Stimulated activated CD8-positive, alpha-beta memory T cell treated with anti-CD3 and anti-CD28 coated beads, Interleukin-12 subunit alpha, Interleukin-12 subunit beta, amount 100 ng/mL, for 1 hour (primary cell): Measurements from ENCODE around the gene NUDT22.
"Not testable (repeated sequence)": the region's sequence is repeated elsewhere in the genome, so short reads cannot be mapped to it uniquely, and the experiment has no call there.

Experiments
- DNase-seq: peaks from one replicate; pipeline ENCODE4 v3.0.0-alpha.2; 2020; ENCODE audit warnings: low read depth

Gene NUDT22

GRCh38 chr11:64243236-64243854 lies 17.3 kb downstream of the NUDT22 start:
- DNase-seq, result no peak

GRCh38 chr11:64244107-64244506 lies 18.0 kb downstream of the NUDT22 start:
- DNase-seq, result no peak

- no peak for DNase-seq
Observed at GRCh38 chr11:64244966-64245365, 18.9 kb downstream of the NUDT22 start.

- no peak for DNase-seq
Observed at GRCh38 chr11:64245401-64245796, 19.3 kb downstream of the NUDT22 start.

GRCh38 chr11:64245797-64246620 lies 19.9 kb downstream of the NUDT22 start:
- DNase-seq, result no peak

GRCh38 chr11:64246621-64246870 lies 20.5 kb downstream of the NUDT22 start:
- not testable (repeated sequence) for DNase-seq

- no peak for DNase-seq
Observed at GRCh38 chr11:64246871-64247728, 21.0 kb downstream of the NUDT22 start, which contains the start of gene PPP1R14B. Gene PPP1R14B (minus strand): TSS chr11:64246943. CDS start chr11:64246673, 270 bp downstream.

- no peak for DNase-seq
Observed at GRCh38 chr11:64247729-64248531, 21.9 kb downstream of the NUDT22 start.

GRCh38 chr11:64248578-64248977 lies 22.5 kb downstream of the NUDT22 start:
- no peak for DNase-seq

- no peak for DNase-seq
Observed at GRCh38 chr11:64249038-64249437, 23.0 kb downstream of the NUDT22 start.

- DNase-seq, result no peak
Observed at GRCh38 chr11:64249563-64250414, 23.7 kb downstream of the NUDT22 start.

- no peak for DNase-seq
Observed at GRCh38 chr11:64250415-64251015, 24.4 kb downstream of the NUDT22 start.

GRCh38 chr11:64251016-64251752 lies 25.1 kb downstream of the NUDT22 start, which contains the start of gene PLCB3:
Gene PLCB3 (plus strand): TSS chr11:64251530. CDS start chr11:64251650, 120 bp downstream.
- DNase-seq, result no peak

GRCh38 chr11:64251753-64252002 lies 25.6 kb downstream of the NUDT22 start:
- DNase-seq, result no peak

GRCh38 chr11:64252003-64252872 lies 26.2 kb downstream of the NUDT22 start:
- DNase-seq, result no peak

- no peak for DNase-seq
Observed at GRCh38 chr11:64253043-64253442, 27.0 kb downstream of the NUDT22 start.

- DNase-seq, result no peak
Observed at GRCh38 chr11:64253481-64253880, 27.4 kb downstream of the NUDT22 start.

GRCh38 chr11:64254326-64254725 lies 28.3 kb downstream of the NUDT22 start:
- no peak for DNase-seq
